Skeletal muscle tissue (tissue), 4 donors: ENCODE measurements around the gene CNTRL. TPM values are rescaled to one million over a fixed set of nuclear protein-coding genes. Genes with fewer than 3 reads are reported as not detected.
"Not testable (repeated sequence)": the region's sequence is repeated elsewhere in the genome, so short reads cannot be mapped to it uniquely, and the experiment has no call there.

Source experiments
- H3K27ac ChIP-seq: one replicate; pipeline ENCODE4 v1.7.0; 2013; ENCODE audit warnings: mild to moderate bottlenecking, low read depth, low read length, inconsistent platforms
- H3K27me3 ChIP-seq, 3 donors: one replicate each; pipeline ENCODE4 v1.7.0; 2013; ENCODE audit warnings: low read length in 3 of 3; ENCODE audit not compliant: control insufficient read depth in 3 of 3, insufficient read depth in 3 of 3
- H3K36me3 ChIP-seq, 3 donors: one replicate each; pipeline ENCODE4 v1.7.0; 2013; ENCODE audit warnings: low read length in 3 of 3; ENCODE audit not compliant: control insufficient read depth in 3 of 3, insufficient read depth in 3 of 3
- H3K4me1 ChIP-seq, 3 donors: one replicate each; pipeline ENCODE4 v1.7.0; 2013; ENCODE audit warnings: low read length in 3 of 3, mild to moderate bottlenecking in 3 of 3; ENCODE audit not compliant: control insufficient read depth in 3 of 3, insufficient read depth in 3 of 3
- H3K4me3 ChIP-seq, 3 donors: one replicate each; pipeline ENCODE4 v1.7.0; 2013; ENCODE audit warnings: low read length in 3 of 3
- H3K9ac ChIP-seq, 3 donors: one replicate each; pipeline ENCODE4 v1.7.0; 2013; ENCODE audit warnings: low read length in 3 of 3, mild to moderate bottlenecking in 3 of 3, moderate library complexity in 2 of 3, low read depth in 1 of 3
- H3K9me3 ChIP-seq, 3 donors: one replicate each; pipeline ENCODE4 v1.7.0; 2013; ENCODE audit warnings: low read length in 3 of 3; ENCODE audit not compliant: control insufficient read depth in 3 of 3
- total RNA-seq: library from RNA; depleted of rRNA; stranded (reverse); fragments of >200 nt; gene quantifications from one replicate; pipeline ENCODE4 v1.2.3, GENCODE V29; 2014
- donor health status: Osteomylitis.

Gene CNTRL
- total RNA-seq, 1 donor from 2014 or later: 8.9 TPM

GRCh38 chr9:121172726-121173487 lies 98.2 kb downstream of the CNTRL start:
- no peak overlapping the region for H3K27ac ChIP-seq
- no peaks in the 10 kb centered on the region for H3K9me3 ChIP-seq
- H3K4me1 ChIP-seq: peaks cover 0 to 4% (median 0%) of the 10 kb centered on the region in 3 donors
- no peak overlapping the region for H3K4me3 ChIP-seq
- no peaks in the 10 kb centered on the region for H3K27me3 ChIP-seq
- peaks cover 12 to 33% (median 30%) of the 10 kb centered on the region in 3 donors for H3K36me3 ChIP-seq
- H3K9ac ChIP-seq: no peak overlapping the region

- Histone ChIP-seq H3K9ac (no peak overlapping the region), H3K27ac (no peak overlapping the region)
Observed at GRCh38 chr9:121173501-121173900, 98.7 kb downstream of the CNTRL start.

GRCh38 chr9:121178676-121179372 lies 104.1 kb downstream of the CNTRL start:
- Histone ChIP-seq H3K4me1 (peaks cover 0 to under 1% (median 0%) of the 10 kb centered on the region in 3 donors), H3K27ac (no peak overlapping the region), H3K4me3 (no peak overlapping the region), H3K27me3 (no peaks in the 10 kb centered on the region), H3K36me3 (peaks cover 5 to 27% (median 21%) of the 10 kb centered on the region in 3 donors), H3K9ac (no peak overlapping the region), H3K9me3 (no peaks in the 10 kb centered on the region)

More at GRCh38 chr9:121173501-121173900, 98.7 kb downstream of the CNTRL start:
- Histone ChIP-seq H3K36me3 (peaks cover 9 to 33% (median 30%) of the 10 kb centered on the region in 3 donors), H3K27me3 (no peaks in the 10 kb centered on the region), H3K4me3 (no peak overlapping the region), H3K9me3 (no peaks in the 10 kb centered on the region), H3K4me1 (peaks cover 0 to 4% (median 0%) of the 10 kb centered on the region in 3 donors)

DNA sequence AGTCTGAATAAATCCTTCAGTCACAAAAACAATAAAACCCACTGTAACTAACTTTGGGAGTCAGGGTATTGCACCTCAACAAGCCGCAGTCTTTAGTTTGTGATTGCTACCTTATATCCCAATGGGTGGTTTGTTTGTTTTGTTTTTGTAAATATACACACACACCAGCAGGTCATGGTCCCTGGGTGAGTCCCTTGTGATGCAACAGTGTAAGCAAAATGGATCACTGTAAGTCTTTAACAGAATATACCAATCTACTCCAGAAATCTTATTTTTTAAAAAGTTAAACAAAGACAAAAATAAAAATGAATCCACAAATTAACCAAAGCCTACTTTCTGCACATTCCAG lies 104.6 kb downstream of the CNTRL start:
- not testable (repeated sequence) for H3K9me3 ChIP-seq, H3K9ac ChIP-seq, H3K27me3 ChIP-seq, H3K4me3 ChIP-seq, H3K4me1 ChIP-seq, H3K27ac ChIP-seq
- H3K36me3 ChIP-seq: peaks cover 5 to 24% (median 21%) of the 10 kb centered on the region in 3 donors

DNA sequence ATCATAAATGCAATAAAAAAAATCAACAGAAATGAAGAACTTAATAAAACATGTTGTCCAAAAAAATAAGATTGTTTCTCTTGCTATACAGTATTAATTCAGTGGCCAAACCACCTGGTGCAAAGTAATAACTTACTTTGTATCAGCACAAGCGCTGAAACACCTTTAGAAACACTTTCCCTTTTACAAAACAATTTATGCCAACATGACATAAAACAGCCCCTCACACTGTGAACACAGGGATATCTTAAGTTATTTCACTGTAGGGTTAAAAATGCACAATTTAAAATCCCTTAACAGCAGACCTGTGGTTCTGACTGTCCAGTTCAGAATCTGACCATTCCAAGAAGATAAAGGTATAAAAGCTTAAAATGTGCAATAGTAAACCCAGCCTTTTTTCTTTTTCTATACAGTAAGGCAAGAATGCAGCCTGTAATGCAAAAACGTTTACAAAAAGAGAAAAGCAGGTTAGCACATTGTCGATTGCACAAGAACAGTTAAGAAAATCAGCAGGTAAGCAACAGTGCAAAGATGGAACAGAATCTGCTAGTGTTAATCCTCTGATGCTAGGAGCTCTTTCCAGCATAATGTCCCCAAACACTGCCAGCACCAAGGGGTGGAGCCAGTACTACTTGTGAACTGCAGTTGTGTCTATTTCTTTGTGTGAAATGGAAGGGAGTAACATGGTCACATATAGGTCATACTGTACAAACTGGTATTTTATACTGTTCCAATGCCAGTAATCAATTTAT lies 105.4 kb downstream of the CNTRL start:
- peaks cover 0 to 2% (median 0%) of the 10 kb centered on the region in 3 donors for H3K4me1 ChIP-seq
- H3K4me3 ChIP-seq: no peak overlapping the region
- no peak overlapping the region for H3K27ac ChIP-seq
- no peaks in the 10 kb centered on the region for H3K27me3 ChIP-seq
- H3K9me3 ChIP-seq: no peaks in the 10 kb centered on the region
- no peak overlapping the region for H3K9ac ChIP-seq
- H3K36me3 ChIP-seq: peaks cover 5 to 24% (median 21%) of the 10 kb centered on the region in 3 donors

GRCh38 chr9:121182101-121182836 lies 107.5 kb downstream of the CNTRL start:
- Histone ChIP-seq H3K9me3 (no peaks in the 10 kb centered on the region), H3K27me3 (no peaks in the 10 kb centered on the region), H3K9ac (no peak overlapping the region), H3K36me3 (peaks cover 9 to 31% (median 28%) of the 10 kb centered on the region in 3 donors), H3K4me1 (peaks cover 0 to 2% (median 0%) of the 10 kb centered on the region in 3 donors), H3K4me3 (no peak overlapping the region), H3K27ac (no peak overlapping the region)

GRCh38 chr9:121182989-121183388 lies 108.2 kb downstream of the CNTRL start:
- Histone ChIP-seq H3K27me3 (no peaks in the 10 kb centered on the region), H3K4me1 (peaks cover 0 to 2% (median 0%) of the 10 kb centered on the region in 3 donors), H3K9ac (no peak overlapping the region), H3K27ac (no peak overlapping the region), H3K9me3 (no peaks in the 10 kb centered on the region), H3K4me3 (no peak overlapping the region), H3K36me3 (peaks cover 9 to 31% (median 28%) of the 10 kb centered on the region in 3 donors)

DNA sequence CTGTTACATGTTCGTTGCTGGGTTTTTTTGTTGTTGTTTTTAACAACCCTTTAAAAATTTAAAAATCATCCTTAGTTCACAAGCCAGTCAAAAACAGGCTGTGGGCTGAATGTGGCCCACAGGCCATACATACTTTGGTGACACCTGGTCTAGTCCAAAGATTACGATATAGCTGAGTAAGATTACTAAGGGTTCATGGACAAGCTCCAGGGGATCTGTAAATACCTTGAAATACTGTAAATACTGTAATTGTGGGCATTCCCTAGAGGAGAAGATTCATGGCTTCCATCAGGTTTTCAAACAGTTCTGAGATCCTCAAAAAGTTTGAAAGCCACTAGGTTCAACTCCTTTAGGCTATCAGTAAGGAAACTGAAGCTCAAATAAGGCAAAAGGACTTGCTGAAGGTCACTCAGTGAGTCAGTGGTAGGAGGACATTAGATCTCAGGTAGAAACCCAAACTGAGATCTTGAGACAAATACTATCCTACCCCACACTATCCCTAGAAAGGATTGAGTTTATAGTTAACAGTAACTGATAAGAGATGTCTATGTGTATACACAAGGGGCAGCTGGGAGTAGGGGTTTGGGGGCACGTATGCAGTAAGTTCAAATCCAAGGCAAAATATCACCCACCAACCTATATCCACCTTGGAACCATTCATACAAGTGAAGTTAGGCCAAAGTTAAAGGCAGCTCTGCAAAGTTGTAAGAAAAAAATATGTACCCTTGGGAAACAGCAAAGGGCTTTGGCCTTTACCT lies 109.1 kb downstream of the CNTRL start:
- Histone ChIP-seq H3K4me1 (peaks cover 0 to 2% (median 0%) of the 10 kb centered on the region in 3 donors), H3K4me3 (no peak overlapping the region), H3K9ac (no peak overlapping the region), H3K27ac (no peak overlapping the region), H3K27me3 (no peaks in the 10 kb centered on the region), H3K9me3 (no peaks in the 10 kb centered on the region), H3K36me3 (peaks cover 9 to 28% (median 25%) of the 10 kb centered on the region in 3 donors)

DNA sequence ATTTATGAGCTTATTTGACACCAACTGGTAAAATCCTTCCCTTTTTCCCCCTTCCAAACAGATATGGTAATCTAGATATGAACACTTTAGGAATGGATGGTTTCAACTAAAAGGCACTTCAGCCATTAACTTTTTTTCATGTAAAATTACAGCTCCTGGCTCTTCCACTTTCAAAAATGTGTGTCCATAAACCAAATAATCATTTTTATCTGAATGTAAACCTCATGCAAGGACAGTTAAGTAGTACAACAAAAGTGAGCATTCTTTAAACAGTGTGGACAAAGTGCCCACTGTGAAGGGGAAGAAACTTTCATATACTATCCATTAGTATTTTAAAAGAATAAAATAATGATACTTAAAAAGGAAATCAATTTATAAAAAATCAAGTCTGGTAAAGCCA lies 109.7 kb downstream of the CNTRL start:
- Histone ChIP-seq H3K36me3 (peaks cover 9 to 27% (median 23%) of the 10 kb centered on the region in 3 donors), H3K27ac (no peak overlapping the region), H3K4me1 (peaks cover 0 to 2% (median 0%) of the 10 kb centered on the region in 3 donors)

More for the DNA sequence above, 109.7 kb downstream of the CNTRL start:
- Histone ChIP-seq H3K27me3 (no peaks in the 10 kb centered on the region), H3K4me3 (no peak overlapping the region), H3K9ac (no peak overlapping the region), H3K9me3 (no peaks in the 10 kb centered on the region)
